ENCODE results near the gene IRX5.

The IRX5 gene

GRCh38 chr16:54952195-54952594 lies 21.5 kb downstream of the IRX5 start:
- no peak for DNase-seq (ENCODE audit: low read depth)

GRCh38 chr16:54953461-54953860 lies 22.8 kb downstream of the IRX5 start:
- no peak for DNase-seq (ENCODE audit: low read depth)

GRCh38 chr16:54954220-54954619 lies 23.6 kb downstream of the IRX5 start:
- DNase-seq (ENCODE audit: low read depth) = peak; percentile 18

GRCh38 chr16:54955757-54956156 lies 25.1 kb downstream of the IRX5 start:
- DNase-seq (ENCODE audit: low read depth) = no peak

- peak; percentile 40 for DNase-seq (ENCODE audit: low read depth)
Observed at GRCh38 chr16:54957403-54958166, 26.9 kb downstream of the IRX5 start.

- no peak for DNase-seq (ENCODE audit: low read depth)
Observed at GRCh38 chr16:54962045-54962444, 31.4 kb downstream of the IRX5 start.

- DNase-seq (ENCODE audit: low read depth) = no peak
Observed at GRCh38 chr16:54964239-54964638, 33.6 kb downstream of the IRX5 start.

- no peak for DNase-seq (ENCODE audit: low read depth)
Observed at GRCh38 chr16:54965464-54965863, 34.8 kb downstream of the IRX5 start.

GRCh38 chr16:54968011-54968410 lies 37.3 kb downstream of the IRX5 start:
- no peak for DNase-seq (ENCODE audit: low read depth)

- no peak for DNase-seq (ENCODE audit: low read depth)
Observed at GRCh38 chr16:54968784-54969183, 38.1 kb downstream of the IRX5 start.

GRCh38 chr16:54970016-54970415 lies 39.4 kb downstream of the IRX5 start:
- no peak for DNase-seq (ENCODE audit: low read depth)

GRCh38 chr16:54974367-54974766 lies 43.7 kb downstream of the IRX5 start:
- no peak for DNase-seq (ENCODE audit: low read depth)

- DNase-seq (ENCODE audit: low read depth) = no peak
Observed at GRCh38 chr16:54976651-54977200, 46.1 kb downstream of the IRX5 start.

- DNase-seq (ENCODE audit: low read depth) = peak; percentile 29
Observed at GRCh38 chr16:54977211-54977610, 46.5 kb downstream of the IRX5 start.

GRCh38 chr16:54980821-54981220 lies 50.2 kb downstream of the IRX5 start:
- DNase-seq (ENCODE audit: low read depth) = no peak

Data from CMK (cell line).